Forelimb muscle (tissue), 1 donor: ENCODE measurements around the gene HES4. TPM values are rescaled to one million over a fixed set of nuclear protein-coding genes. Genes with fewer than 3 reads are reported as not detected.
A peak's percentile ranks its signal among the peaks of the same experiment; 100 is the strongest.

ENCODE experiments used
- DNase-seq: peaks from one replicate; pipeline ENCODE4 v3.0.0-alpha.2; 2013; ENCODE audit warnings: low read depth
- polyA plus RNA-seq: library from polyadenylated mRNA; unstranded; fragments of 120-200 nt; gene quantifications from one replicate; pipeline ENCODE4 v1.2.1, GENCODE V29; 2013; ENCODE audit not compliant: insufficient read length

HES4 gene
- polyA plus RNA-seq, 1 donor: 19.9 TPM

DNA sequence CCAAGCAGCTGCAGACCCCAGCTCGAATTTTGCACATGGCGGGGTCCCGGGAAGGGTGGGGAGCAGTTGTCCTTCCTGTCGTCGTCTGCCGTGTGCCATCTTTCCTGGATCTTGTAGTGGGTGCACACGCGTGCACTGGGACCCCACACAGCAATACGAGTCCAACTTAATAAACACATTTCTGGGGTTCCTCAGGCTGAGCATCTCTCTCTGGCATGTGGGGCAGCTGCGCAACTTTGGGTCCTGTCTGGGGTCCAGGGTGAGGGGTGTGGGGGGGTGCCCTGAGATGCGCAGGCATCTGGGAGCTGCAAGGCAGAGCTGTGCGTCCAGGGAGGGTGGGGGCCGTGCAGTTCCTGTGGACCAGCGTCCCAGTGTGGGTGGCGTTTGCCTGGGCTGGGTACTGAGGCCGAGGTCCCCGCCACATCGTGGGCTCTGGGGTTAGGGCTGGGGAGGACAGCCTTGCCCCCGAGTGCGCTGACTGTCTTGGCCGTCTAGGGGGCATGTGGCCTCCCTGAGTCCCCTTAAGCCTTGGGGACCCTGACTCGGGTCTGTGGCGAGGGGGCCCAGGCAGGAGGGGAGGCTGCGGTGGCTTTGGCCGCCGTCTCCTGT, 34.3 kb downstream of the HES4 start:
- DNase-seq: no peak

DNA sequence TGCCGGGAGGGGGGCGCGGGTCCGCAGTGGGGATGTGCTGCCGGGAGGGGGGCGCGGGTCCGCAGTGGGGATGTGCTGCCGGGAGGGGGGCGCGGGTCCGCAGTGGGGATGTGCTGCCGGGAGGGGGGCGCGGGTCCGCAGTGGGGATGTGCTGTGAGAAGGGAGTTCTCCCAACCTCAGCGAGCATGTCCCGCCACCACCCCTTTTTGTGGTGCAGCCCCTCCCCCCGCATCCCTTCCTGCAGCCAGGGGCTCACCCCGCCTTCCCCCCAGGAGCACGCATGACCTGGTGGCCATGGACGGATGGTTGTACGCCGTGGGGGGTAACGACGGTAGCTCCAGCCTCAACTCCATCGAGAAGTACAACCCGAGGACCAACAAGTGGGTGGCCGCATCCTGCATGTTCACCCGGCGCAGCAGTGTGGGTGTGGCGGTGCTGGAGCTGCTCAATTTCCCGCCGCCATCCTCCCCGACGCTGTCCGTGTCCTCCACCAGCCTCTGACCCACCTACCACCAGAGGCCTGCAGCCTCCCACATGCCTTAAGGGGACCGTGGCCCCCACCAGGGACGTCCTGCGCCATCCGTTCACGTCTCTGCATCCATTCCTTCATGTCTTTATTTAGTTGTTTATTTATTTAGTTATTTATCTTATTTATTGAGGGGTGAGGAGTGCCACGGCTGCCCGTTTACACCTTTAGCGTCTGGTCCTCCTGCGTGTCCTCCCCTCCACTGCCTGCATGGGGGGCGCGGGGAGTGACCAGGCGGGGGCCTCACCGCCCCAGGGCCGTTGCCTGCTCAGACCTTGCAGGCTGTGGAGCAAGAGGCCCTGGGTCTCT, 35.0 kb downstream of the HES4 start:
- no peak for DNase-seq

DNA sequence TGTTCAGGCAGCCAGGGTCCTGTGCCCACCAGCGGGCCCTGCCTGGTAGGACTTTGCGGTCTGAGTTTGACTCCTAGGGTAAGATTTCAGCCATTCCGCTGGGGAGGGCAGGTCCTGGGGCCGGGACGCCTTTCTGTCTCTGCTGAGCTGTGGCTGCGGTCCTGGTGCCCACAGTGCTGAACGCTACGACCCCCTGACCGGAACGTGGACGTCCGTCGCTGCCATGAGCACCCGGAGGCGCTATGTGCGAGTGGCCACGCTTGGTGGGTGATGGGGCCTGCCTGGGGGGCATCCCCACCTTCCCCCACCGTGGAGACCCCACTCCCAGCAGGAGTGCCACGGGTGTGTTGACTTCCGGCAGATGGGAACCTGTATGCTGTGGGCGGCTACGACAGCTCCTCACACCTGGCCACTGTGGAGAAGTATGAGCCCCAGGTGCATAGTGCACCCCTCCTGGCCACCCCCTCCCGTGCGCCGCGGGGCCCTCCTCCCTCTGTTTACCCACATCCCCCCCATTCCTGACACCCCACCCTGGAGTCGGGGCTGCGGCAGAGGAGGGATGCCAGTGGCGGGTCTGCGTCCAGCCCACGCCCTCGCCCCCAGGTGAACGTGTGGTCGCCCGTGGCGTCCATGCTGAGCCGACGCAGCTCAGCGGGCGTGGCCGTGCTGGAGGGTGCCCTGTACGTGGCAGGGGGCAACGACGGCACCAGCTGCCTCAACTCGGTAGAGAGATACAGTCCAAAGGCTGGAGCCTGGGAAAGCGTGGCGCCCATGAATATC, 36.0 kb downstream of the HES4 start:
- DNase-seq: no peak

DNA sequence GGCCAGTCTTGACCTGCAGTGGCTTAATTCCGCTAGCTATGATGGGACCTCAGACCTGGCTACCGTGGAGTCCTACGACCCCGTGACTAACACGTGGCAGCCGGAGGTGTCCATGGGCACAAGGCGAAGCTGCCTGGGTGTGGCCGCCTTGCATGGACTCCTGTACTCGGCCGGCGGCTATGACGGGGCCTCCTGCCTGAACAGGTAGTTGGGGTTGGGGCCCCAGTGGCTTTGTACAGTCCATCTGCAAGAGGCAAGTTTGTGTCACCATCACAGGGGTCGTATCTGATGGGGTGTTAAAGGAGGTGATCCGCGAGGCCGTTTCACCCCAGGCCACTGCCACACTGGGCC, 36.6 kb downstream of the HES4 start:
- DNase-seq: no peak

DNA sequence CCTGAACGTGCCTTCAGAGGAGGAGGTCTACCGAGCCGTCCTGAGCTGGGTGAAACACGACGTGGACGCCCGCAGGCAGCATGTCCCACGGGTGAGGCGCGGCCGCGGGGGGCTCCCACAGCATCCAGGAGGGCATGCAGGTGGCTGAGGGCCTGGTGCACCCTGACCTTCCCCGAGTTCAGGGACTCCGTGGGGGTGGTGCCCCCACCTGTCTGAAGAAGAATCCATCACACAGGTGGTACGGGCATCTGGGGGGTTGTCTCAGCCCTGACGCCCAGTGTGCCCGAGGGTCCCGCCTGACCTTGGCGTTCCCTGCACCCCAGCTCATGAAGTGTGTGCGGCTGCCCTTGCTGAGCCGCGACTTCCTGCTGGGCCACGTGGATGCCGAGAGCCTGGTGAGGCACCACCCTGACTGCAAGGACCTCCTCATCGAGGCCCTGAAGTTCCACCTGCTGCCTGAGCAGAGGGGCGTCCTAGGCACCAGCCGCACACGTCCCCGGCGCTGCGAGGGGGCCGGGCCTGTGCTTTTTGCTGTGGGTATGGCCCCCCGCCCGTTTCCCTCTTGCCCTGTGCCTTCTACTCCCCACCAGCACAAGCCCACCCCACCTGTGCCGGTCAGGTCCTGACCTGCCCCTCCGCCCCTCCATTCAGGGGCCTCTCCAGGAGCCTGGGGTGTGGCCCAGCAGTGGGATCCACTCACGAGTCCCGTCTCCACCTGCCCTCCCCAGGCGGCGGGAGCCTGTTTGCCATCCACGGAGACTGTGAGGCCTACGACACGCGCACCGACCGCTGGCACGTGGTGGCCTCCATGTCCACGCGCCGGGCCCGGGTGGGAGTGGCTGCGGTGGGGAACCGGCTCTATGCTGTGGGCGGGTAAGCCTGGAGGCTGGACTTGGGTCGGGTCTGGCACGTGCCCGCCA, 37.3 kb downstream of the HES4 start:
- no peak for DNase-seq

DNA sequence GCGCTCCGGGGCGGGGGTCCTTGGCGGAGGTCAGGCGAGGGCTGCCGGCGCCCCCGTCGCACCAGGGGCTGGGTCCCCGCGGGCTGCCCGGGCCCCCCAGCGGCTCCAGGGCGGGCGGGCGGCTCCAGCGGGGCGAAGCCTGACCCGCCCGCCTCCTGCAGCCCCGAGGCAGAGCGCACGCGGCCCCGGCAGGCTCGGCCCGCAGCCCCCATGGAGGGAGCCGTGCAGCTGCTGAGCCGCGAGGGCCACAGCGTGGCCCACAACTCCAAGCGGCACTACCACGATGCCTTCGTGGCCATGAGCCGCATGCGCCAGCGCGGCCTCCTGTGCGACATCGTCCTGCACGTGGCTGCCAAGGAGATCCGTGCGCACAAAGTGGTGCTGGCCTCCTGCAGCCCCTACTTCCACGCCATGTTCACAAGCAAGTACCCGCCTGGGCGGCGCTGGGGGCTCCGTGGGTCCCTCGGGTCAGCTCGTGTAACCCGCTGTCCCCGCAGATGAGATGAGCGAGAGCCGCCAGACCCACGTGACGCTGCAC, 38.7 kb downstream of the HES4 start:
- DNase-seq: no peak

DNA sequence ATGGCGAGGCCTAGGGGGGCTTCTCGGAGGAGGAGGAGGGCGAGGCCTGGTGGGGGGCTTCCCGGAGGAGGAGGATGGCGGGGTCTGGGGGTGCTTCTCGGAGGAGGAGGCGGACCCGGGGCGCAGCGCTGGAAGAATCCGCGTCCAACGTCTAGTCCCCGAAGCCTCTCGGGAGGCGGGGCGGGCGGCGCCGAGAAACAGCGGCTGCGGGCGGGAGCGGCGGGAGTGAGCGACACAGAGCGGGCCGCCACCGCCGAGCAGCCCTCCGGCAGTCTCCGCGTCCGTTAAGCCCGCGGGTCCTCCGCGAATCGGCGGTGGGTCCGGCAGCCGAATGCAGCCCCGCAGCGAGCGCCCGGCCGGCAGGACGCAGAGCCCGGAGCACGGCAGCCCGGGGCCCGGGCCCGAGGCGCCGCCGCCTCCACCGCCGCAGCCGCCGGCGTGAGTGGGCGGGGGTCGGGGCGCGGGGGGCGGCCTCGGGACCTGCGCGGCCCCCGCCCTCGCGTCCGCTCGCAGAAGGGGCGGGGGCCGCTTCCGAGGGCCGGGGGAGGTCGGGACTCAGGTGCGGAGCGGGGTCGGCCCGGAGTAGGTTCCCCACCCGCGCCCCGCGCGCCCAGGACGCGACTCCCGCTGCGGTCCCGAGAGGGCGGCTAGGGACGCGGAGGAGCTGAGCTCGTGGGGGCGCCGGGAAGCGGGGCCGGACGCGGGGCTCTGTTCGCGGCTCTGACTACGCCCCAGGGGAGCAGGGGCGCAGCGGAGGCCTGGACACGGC, 39.4 kb downstream of the HES4 start, which contains the start of gene KLHL17:
Gene KLHL17, plus strand, starts transcription at position 222 of the 769 bp plus-strand sequence. Its CDS starts 110 bp downstream, at position 332.
- no peak for DNase-seq

DNA sequence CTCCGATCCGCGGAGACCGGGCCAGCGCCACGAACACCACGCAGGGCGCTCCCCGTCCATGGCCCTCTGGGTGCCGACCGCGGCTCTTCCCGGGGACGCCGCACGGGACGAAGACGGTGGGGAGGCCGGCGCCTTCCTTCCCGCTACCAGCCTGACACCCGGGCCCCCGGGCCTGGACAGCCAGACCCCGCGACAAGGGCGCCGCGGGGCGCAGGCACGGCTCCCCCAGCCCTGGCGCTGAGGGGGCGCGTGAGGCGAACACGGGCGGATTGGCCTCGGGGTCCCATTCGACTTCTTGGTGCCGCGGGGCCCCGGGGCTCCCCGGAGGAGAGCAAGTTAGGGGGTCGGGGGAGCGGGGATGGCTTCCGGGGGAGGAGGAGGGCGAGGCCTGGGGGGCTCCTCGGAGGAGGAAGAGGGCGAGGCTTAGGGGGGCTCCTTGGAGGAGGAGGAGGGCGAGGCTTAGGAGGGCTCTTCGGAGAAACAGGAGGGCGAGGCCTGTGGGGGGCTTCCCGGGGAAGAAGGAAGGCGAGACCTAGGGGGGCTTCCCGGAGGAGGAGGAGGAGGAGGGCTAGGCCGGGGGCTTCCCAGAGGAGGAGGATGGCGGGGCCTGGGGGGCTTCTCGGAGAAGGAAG, 40.0 kb downstream of the HES4 start:
- no peak for DNase-seq

DNA sequence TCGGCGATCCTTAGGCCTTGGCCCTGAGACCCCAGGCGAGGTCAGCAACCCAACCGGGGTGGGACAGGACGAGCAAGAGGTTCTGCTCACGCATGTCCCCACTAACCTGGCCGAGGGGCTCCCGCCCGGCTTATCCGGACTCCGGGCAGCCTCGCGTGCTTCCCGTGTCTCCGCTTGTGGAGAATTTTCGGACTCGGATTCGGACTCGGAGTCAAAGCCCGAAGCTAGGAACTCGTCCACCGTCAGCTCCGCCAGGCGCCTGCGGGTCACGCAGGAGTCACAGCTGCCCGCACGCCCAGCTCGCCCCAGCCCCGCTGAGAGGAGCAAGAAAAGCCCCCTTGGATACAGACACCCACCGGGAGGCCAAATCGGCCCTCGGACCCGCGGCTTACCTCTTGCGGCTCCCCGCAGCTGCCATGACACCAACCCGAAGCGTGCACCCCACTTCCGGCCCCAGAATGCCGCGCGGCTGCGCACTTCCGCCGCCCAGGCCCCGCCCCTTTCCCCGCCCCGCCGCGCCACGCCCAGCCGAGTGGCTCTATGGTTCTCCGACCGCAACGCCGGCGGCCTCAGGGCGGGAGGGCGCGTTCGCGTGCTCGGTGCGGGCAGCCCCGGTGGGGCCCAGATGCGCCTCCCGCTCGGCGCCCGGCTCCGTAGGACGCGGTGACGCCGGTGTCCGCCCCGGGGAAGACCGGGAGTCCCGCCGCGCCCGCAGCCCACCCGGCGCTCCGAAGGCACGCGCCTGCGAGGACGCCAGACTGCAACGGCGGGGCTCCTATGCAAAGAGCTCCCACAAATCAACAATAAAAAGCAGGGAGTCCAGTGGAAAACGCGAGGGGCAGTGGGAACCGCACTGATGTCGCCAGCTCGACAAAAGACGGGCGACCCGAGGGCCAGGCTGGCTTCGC, 40.8 kb downstream of the HES4 start, which contains the start of gene NOC2L:
Gene NOC2L, minus strand, starts transcription at position 434 of the 908 bp plus-strand sequence. Its CDS starts 16 bp downstream, at position 418.
- peak; percentile 35 for DNase-seq

DNA sequence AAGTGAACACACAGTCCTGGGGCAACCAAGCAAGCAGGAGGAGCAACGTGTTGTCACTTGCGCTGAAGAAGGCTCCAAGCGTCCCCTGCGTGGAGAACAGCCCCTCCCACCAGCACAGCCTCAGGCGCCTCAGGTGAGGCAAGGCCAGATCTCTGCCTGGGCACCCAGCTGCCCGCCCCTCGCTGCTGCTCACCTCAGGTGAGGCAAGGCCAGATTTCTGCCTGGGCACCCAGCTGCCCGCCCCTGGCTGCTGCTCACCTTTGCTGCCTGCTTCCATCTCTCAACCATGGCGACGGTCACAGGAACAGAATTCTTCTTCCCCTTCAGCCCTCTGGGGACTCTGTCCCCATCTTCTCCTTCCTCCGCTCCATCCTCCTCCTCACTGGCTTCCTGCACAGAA, 43.3 kb downstream of the HES4 start:
- DNase-seq: no peak

DNA sequence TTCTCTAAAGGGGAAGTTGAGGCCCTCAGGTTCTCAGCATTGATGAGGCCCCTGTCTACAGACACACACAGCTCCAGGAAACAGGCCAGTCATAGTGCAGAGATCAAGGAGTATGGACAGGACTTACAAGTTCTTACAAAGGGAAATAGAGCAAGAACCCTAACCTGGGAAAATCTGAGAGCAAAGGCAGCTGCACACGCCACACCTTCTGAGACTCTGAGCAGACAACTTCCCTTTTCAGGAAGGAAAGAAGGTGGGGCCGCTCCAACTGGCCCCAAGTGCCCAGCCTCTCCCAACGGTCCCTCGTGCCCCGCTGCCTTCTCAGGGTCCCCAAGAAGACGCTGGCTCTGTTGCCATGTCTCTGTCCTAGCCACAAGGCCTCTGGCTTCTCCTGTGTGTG, 44.4 kb downstream of the HES4 start:
- no peak for DNase-seq

DNA sequence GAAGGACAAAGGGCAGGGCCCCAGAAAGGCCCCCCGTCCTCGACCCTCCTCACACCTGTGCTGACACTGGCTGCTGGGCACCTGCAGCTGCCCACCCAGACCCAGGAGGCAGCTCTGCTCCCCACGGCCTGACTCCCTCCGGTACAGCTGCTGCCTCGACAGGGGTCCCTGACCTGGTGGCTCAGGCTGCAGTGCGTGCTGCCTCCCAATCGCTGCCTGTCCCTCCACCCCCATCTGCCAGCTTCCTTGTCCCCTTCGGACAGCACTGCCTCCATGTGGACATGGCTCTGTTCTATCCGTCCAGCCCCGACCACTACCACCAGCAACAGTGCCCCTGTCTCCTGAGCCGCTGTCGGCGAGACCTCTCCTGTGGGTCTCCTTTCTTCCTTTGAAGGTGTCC, 45.0 kb downstream of the HES4 start:
- no peak for DNase-seq

DNA sequence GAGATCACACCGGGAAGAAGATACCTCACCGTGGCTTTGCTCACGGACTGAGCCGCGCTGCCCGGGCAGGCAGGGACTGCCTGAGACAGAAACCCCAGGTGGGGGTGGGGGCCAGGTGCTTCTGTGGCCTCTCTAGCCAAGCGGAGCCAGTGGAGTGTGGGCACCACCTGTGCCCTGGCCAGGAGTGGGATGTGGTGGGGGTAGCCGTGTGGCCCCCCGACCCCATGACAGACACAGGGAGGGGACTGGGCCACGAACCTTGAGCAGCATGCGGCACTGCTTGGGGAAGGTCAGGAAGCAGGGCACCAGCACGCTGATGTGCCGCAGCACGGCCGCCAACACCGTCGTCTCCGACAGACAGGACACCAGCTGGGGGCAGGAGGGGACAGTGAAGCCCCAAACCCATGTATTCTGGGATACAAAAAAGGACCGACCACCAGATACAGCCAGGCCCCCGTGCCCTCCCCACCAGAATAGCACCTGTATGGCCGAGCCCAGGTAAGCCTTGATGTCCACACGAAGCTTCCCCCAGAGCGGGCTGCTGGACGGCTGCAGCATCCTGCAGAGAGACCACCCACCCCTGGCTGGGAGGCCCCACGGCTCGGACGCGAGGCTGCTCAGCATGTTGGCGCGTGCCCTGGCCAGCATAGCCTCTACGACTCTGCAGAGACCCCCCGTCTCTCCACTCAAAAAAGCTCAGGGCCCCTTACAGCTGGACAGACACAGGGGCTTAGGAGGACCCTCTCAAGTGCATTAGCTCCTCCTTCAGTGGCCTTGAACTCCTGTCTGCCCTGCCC, 46.2 kb downstream of the HES4 start:
- DNase-seq: no peak

DNA sequence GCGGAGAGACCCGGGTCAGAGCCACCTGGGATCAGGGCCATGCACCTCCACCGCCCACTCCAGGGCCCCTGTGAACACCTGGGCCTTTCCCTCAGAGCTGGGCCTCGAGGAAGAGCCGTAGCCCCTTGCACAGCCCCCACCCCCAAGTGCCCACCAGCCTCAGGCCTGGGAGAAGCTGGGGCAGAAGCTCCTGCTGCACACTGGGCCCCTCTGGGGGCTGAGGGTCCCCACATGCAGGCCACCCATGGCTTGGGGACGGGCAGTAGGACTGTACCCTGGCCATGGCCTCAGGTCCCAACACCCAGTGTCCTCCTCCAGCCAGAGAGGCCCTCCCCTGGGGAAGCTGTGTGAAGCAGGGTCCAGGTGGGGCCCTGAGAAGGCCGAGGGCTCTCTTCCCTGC, 47.3 kb downstream of the HES4 start:
- DNase-seq: no peak

DNA sequence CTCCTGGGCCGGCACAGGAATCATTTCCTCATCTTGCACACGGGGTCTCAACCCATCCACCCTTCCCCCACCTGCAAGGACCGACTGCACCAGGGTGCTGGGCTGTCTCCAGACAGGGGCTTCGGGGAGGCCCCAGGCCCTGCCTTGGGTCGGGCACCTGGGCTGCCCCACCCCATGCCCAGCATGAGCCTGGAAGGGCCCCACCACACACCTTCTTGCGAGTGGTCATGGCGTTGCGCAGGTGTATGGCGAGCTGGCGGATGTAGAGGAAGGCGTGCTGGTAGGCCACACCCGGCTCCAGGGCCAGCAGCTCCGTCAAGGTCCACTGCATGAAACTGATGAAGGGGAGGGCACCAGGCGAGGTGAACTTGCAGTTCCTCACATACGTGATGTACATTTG, 47.7 kb downstream of the HES4 start:
- no peak for DNase-seq

DNA sequence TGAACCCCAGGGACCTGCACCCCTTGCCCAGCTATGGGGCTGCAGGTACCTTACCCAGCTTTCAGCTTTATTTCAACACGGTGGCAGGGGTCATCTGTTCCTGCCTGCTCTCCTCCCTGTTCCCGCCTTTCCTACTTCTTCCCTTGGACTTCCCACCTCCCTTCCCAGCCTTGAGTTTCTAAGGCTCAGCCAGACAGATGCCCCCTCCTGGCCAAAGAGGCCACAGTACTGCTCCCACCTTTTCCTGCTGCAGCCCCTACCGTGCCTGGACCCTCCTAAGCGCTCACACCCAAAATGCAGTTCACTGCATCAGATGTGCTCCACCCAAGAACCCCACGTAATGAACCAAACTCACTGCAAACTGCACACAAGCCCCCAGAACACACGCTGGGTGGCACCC, 48.5 kb downstream of the HES4 start:
- DNase-seq: no peak

DNA sequence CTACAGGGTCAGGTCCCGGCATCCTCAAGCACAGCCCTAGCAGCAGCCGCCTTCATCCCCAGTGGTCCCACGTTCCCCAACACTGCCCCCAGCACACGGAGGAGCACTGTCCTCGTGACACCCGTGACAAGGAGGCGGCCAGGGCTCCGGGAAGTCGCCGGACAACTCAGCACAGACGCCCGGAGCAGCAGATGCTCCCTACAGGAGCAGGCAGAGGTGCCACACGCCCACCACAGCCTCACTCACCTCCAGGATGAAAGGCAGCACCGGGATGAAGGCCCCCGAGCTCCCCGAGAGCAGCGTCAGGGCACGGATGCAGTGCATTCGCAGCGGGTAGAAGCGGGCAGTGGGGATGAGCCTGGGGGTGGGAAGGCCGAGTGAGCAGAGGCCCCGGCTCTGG, 49.0 kb downstream of the HES4 start:
- DNase-seq: no peak

DNA sequence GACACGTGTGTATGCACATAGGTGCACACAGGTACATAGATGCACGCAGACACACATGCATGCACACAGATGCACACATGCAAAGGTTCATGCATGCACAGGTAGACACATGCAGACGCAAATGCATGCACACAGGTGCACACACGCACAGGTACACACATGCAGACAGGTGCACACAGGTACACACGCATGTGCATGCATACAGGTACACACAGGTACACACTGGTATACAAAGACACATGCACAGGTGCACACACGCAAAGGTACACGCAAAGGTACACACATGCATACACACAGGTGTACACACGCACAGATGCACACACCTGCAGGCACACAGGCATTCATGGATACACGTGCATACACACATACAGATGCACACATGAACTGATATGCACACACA, 49.6 kb downstream of the HES4 start:
- no peak for DNase-seq
